Raji (cell line): ENCODE results near the gene PLCB3.

Source experiments
- POLR2A ChIP-seq: IDR thresholded peaks from 2 replicates; pipeline ENCODE4 v1.6.1; 2011; ENCODE audit warnings: low read depth, low read length, control low read depth; ENCODE audit not compliant: insufficient read depth

PLCB3 gene

DNA sequence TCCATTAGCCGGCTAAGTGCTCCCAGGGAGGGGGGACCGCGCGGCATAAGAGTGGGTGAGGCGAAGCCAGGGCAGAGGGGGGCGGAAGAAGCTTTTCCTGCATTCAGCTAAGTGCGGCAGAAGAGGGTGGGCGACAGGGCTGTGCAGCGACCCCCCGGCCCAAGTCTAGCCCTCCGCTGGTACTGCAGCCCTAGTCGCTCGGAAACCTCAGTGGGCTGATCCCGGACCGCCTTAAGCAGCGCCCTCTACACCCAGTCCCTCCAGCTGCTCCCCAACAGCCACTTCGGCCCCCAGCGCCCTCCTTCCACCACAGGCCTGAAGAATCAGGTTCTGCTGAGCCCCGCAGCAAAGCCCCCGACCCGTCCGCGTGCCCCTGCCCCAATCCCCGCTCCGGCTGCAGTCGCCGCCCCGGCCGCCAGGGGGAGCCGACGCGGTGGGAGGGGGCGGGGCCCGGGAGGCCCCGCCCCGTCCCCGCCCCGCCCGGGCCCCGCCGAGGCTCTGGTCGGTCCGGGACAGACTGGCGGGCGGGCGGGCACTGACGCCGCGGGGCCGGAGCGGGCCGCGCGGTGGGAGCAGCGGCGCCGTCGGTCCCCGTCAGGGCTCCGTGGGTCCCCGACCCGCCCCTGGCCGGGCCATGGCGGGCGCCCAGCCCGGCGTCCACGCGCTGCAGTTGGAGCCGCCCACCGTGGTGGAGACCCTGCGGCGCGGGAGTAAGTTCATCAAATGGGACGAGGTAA is at the start of gene PLCB3:
Gene PLCB3 (plus strand): TSS at position 515 of the 737 bp plus-strand sequence. CDS start 120 bp downstream, at position 635.
- peak; percentile 31; the same call in 1 of the 2 replicates for TF ChIP-seq POLR2A

- TF ChIP-seq POLR2A: no peak
Measured at GRCh38 chr11:64201543-64201942, 49.8 kb upstream of the PLCB3 start.

GRCh38 chr11:64202992-64203391 is 48.3 kb upstream of the PLCB3 start:
- TF ChIP-seq POLR2A: no peak

DNA sequence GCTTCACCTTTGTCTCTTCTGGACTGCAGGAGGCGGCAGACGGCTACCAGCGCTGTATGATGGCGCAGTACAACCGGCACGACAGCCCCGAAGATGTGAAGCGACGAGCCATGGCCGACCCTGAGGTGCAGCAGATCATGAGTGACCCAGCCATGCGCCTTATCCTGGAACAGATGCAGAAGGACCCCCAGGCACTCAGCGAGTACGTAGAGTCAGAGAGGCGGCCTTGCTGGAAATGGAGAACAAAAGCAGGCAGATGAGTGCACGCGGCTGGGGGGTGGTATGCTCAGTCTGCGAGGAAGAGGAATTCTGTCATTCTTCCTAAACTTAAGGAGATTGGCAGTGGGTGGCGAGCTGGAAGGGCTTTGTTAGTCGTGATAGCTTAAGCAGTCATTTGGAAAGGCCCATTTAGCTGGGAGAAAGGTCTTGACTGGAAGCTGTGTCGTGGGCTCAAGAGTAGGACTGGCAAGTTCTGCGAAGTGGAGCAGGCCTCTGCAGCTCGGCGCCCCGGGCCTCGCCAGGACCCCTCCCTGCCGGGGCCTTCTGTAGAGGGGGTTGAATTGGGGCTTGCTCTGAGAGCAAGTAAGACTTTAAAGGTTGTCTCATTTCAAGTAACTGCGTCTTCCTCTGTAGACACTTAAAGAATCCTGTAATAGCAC is 47.8 kb upstream of the PLCB3 start:
- TF ChIP-seq POLR2A: no peak

- TF ChIP-seq POLR2A: no peak
Measured at GRCh38 chr11:64204080-64204440, 47.3 kb upstream of the PLCB3 start.

GRCh38 chr11:64204464-64204989 is 46.8 kb upstream of the PLCB3 start:
- 0 out of 2 replicates have a peak, but pooled peaks have one; percentile 34 for TF ChIP-seq POLR2A

- peak; percentile 73 for TF ChIP-seq POLR2A
Measured at GRCh38 chr11:64206457-64207255, 44.7 kb upstream of the PLCB3 start, which contains the start of gene FERMT3. TSS of gene FERMT3 (plus strand) at chr11:64206721. CDS start at chr11:64207365, 644 bp downstream.

- TF ChIP-seq POLR2A: peak; percentile 81
Measured at GRCh38 chr11:64207256-64208085, 43.9 kb upstream of the PLCB3 start.

DNA sequence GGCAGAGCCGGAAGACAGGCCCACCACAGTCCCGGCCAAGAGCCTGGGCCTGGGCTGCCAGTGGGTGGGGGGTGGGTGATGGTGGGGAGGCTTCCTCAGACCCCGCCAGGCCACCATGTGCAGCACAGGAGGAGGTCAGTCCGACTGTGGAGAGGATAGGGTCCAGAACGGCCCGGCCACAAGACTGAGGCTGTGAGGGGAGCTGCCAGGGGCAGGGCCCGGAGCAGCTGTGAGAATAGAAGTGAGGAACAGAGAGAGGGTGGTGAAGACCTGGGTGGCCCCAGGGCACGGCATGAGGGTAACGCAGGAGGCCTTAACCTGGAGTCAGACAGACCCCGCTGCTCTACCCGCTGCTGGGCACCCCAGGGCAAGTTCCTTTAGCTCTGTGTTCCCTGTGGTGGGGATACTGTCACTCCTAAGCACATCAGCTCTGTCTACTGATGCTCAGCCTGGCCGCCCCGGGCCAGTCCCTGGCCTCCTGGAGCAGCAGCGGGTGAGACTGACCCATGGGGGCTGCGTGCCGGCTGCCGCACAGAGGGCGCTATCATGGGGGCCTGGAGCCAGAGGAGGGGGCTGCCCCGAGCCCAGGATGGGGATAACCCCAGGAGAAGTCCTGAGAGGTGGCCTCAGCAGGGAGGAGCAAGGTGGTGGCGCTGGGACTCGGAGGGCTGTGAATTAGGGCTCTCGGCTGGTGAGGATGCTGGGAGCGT is 43.1 kb upstream of the PLCB3 start:
- TF ChIP-seq POLR2A: no peak

GRCh38 chr11:64208796-64209562 is 42.4 kb upstream of the PLCB3 start:
- TF ChIP-seq POLR2A: no peak

- no peak for TF ChIP-seq POLR2A
Measured at GRCh38 chr11:64209563-64209843, 41.8 kb upstream of the PLCB3 start.

- no peak for TF ChIP-seq POLR2A
Measured at GRCh38 chr11:64210301-64211020, 40.9 kb upstream of the PLCB3 start.

DNA sequence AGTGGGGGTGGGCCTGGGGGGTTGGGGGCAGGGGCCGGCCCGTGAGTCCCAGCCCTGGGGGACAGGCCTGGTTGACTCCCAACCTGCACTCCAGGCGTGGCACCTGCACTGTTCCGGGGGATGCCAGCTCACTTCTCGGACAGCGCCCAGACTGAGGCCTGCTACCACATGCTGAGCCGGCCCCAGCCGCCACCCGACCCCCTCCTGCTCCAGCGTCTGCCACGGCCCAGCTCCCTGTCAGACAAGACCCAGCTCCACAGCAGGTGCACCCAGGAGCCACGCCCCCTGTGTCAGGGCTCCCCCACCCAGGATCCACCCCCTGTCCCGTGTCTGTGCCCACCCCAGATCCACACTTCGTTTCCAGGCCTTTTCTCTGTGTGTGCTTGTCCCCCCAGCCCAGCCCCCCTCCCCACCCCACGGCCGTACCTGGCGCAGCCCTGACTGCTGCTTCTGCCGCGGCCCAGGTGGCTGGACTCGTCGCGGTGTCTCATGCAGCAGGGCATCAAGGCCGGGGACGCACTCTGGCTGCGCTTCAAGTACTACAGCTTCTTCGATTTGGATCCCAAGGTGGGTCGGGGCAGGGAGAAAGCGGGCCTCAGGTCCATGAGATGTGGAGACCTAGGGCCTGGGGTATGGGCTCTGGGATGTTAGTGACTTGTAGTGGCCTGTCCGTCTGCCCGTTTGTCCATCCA is 40.0 kb upstream of the PLCB3 start:
- no peak for TF ChIP-seq POLR2A

DNA sequence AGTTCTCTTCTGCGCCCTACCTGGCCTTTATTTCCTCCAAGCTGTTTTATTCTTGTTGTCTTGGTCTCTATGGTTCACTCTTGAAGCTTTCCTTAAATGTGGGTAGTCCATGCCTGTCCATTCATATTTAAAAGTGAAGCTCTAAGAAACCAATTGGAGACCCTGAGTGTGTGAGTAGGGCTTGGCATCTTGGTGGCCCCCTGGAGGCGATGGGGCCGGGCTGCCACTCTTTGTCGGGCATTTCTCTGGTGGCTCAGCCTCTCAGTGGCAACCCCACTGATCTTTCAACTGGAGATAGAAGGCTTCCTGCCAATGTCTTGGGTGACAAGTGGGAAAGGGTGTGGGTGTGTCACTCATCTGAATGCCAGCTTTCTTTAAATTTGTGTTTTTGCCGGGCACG is 34.5 kb upstream of the PLCB3 start:
- no peak for TF ChIP-seq POLR2A
